GM23338 (cell line): Measurements from ENCODE around the gene CCDC102A. TPM values are rescaled to one million over a fixed set of nuclear protein-coding genes. Genes with fewer than 3 reads are reported as not detected.

ENCODE experiments used
- ATAC-seq: fragments of 200-7000 bp; cut with Tn5 transposase; 3 replicates; pipeline ENCODE4 v1.9.1; 2020
- DNase-seq: peaks from one replicate; pipeline ENCODE4 v3.0.0-alpha.2; 2015; ENCODE audit warnings: low spot score
- H2AFZ ChIP-seq: fragments of 200-600 bp; sonication (generic); 2 replicates; pipeline ENCODE4 v1.8.0; 2016; ENCODE audit warnings: antibody characterized with exemption, mild to moderate bottlenecking, moderate library complexity
- H3F3A ChIP-seq: fragments of 200-600 bp; sonication (generic); replicated peaks from 2 replicates; pipeline ENCODE4 v1.8.0; 2017; ENCODE audit warnings: antibody characterized with exemption, mixed run types, low read depth
- H3K27ac ChIP-seq: fragments of 200-600 bp; sonication (generic); 2 replicates; pipeline ENCODE4 v1.6.1; 2016; ENCODE audit warnings: low read depth
- H3K27me3 ChIP-seq: fragments of 200-600 bp; sonication (generic); 2 replicates; pipeline ENCODE4 v1.8.0; 2016; ENCODE audit warnings: mild to moderate bottlenecking, mixed run types, moderate library complexity; ENCODE audit not compliant: insufficient read depth
- H3K36me3 ChIP-seq: fragments of 200-600 bp; sonication (generic); 2 replicates; pipeline ENCODE4 v1.8.0; 2016; ENCODE audit warnings: mild to moderate bottlenecking; ENCODE audit not compliant: insufficient read depth
- H3K4me1 ChIP-seq: fragments of 200-600 bp; sonication (generic); 2 replicates; pipeline ENCODE4 v1.8.0; 2016; ENCODE audit warnings: mild to moderate bottlenecking, moderate library complexity; ENCODE audit not compliant: insufficient read depth
- H3K4me2 ChIP-seq: fragments of 200-600 bp; sonication (generic); 2 replicates; pipeline ENCODE4 v1.7.1; 2017; ENCODE audit warnings: mixed run types
- H3K4me3 ChIP-seq: fragments of 200-600 bp; sonication (generic); 2 replicates; pipeline ENCODE4 v1.6.1; 2016; ENCODE audit warnings: mixed run types
- H3K79me2 ChIP-seq: fragments of 200-600 bp; sonication (generic); replicated peaks from 2 replicates; pipeline ENCODE4 v1.8.0; 2017; ENCODE audit warnings: mild to moderate bottlenecking; ENCODE audit not compliant: insufficient read depth
- H3K9me2 ChIP-seq: fragments of 200-600 bp; sonication (generic); 2 replicates; pipeline ENCODE4 v1.8.0; 2017; ENCODE audit not compliant: insufficient read depth
- H4K20me1 ChIP-seq: fragments of 200-600 bp; sonication (generic); replicated peaks from 2 replicates; pipeline ENCODE4 v1.8.0; 2017; ENCODE audit warnings: mild to moderate bottlenecking; ENCODE audit not compliant: insufficient read depth
- H3K27ac Mint-ChIP-seq: 2 replicates; pipeline ENCODE4 v1.8.0; 2020; ENCODE audit warnings: inconsistent platforms, mild to moderate bottlenecking, moderate library complexity, mixed read lengths
- H3K27me3 Mint-ChIP-seq: 3 replicates; pipeline ENCODE4 v1.8.0; 2022; ENCODE audit warnings: low read depth, mild to moderate bottlenecking, moderate library complexity, mixed read lengths, inconsistent platforms; ENCODE audit not compliant: insufficient read depth, poor library complexity
- H3K36me3 Mint-ChIP-seq: 3 replicates; pipeline ENCODE4 v1.8.0; 2021; ENCODE audit warnings: low read depth, mild to moderate bottlenecking, inconsistent platforms, moderate library complexity, mixed read lengths
- H3K4me1 Mint-ChIP-seq: 3 replicates; pipeline ENCODE4 v1.8.0; 2020; ENCODE audit warnings: mild to moderate bottlenecking, inconsistent platforms, mixed read lengths
- H3K4me3 Mint-ChIP-seq: 3 replicates; pipeline ENCODE4 v1.8.0; 2021; ENCODE audit warnings: moderate library complexity, mild to moderate bottlenecking, inconsistent platforms, mixed read lengths
- H3K9me3 Mint-ChIP-seq: 3 replicates; pipeline ENCODE4 v1.8.0; 2020; ENCODE audit warnings: moderate library complexity, mild to moderate bottlenecking, inconsistent platforms, mixed read lengths
- CREB1 ChIP-seq: fragments of 250-450 bp; sonication (Bioruptor Pico); IDR thresholded peaks from 2 replicates; pipeline ENCODE4 v1.5.0; 2020; ENCODE audit warnings: low read depth, mild to moderate bottlenecking, moderate library complexity
- EZH2phosphoT487 ChIP-seq: fragments of 200-600 bp; sonication (generic); IDR thresholded peaks from one replicate; pipeline ENCODE4 v1.8.1; 2018; ENCODE audit warnings: antibody characterized with exemption; ENCODE audit not compliant: unreplicated experiment
- NANOG ChIP-seq: IDR thresholded peaks from 2 replicates; pipeline ENCODE4 v1.6.1; 2016; ENCODE audit warnings: antibody characterized with exemption, borderline replicate concordance
- POLR2AphosphoS5 ChIP-seq: IDR thresholded peaks from 2 replicates; pipeline ENCODE4 v1.6.1; 2016; ENCODE audit warnings: antibody characterized with exemption, low read depth
- STAT1 ChIP-seq: IDR thresholded peaks from one replicate; pipeline ENCODE4 v1.6.1; 2016; ENCODE audit warnings: antibody characterized with exemption; ENCODE audit not compliant: unreplicated experiment
- ZNF114 ChIP-seq: fragments of 250-450 bp; sonication (Bioruptor Pico); IDR thresholded peaks from 2 replicates; pipeline ENCODE4 v1.5.0; 2020; ENCODE audit warnings: mild to moderate bottlenecking, moderate library complexity
- ZNF331 ChIP-seq: fragments of 250-450 bp; sonication (Bioruptor Pico); IDR thresholded peaks from 2 replicates; pipeline ENCODE4 v1.5.0; 2020; ENCODE audit warnings: low read depth, mild to moderate bottlenecking, moderate library complexity
- polyA plus RNA-seq: library from polyadenylated mRNA; unstranded; fragments of >200 nt; fragmentation: Nextera tagmentation; extraction: Ambion mirVana; gene quantifications from 2 replicates; pipeline ENCODE4 v1.2.1, GENCODE V29; 2016
- total RNA-seq: library from RNA; depleted of rRNA; stranded (reverse); fragments of >200 nt; shearing (Covaris generic); gene quantifications from 2 replicates; pipeline ENCODE4 v1.2.3, GENCODE V29; 2014
- TF ChIP-seq, protein P1 (sequence below): IDR thresholded peaks from 2 replicates; pipeline ENCODE4 v1.6.1; 2016; ENCODE audit warnings: antibody characterized with exemption
- TF ChIP-seq, protein P2 (sequence below): fragments of 250-450 bp; sonication (Bioruptor Pico); IDR thresholded peaks from 2 replicates; pipeline ENCODE4 v1.5.0; 2020; ENCODE audit warnings: mild to moderate bottlenecking, moderate library complexity

Gene CCDC102A
- total and polyA plus RNA-seq, 2 experiments from 2014 or later = 2.0 to 5.2 TPM

DNA sequence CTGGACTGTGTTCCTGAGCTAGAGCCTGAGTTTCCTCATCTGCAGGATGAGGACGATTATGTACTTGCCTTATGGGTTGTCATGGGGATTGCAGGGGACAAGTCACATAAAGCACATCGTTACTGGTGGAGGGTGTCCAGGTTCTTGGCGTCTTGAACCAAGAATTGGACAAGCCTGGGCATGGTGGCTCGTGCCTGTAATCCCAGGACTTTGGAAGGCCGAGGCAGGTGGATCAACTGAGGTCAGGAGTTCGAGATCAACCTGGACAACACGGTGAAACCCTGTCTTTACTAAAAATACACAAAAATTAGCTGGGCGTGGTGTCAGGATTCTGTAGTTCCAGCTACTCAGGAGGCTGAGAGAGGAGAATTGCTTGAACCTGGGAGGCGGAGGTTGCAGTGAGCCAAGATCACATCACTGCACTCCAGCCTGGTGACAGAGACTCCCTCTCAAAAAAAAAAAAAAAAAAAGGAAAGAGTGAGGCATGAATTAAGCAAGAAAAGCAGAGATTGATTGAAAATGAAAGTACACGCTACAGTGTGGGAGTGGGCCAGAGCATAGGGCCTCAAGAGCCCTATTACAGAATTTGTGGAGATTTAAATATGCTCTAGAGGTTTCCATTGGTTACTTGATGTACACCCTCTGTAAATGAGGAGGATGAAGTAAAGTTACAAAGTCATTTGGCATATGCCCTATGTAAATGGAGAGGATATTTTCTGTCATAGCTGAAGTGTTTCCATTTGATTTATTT is 36.8 kb upstream of the CCDC102A start:
- no peak for ATAC-seq
- Histone ChIP-seq H2AFZ (no peak overlapping the region), H3K4me2 (no peak overlapping the region), H3K4me3 (no peak overlapping the region), H3K4me1 (no peaks in the 10 kb centered on the region), H3F3A (no peaks in the 10 kb centered on the region), H3K27me3 (no peaks in the 10 kb centered on the region), H3K27ac (no peak overlapping the region), H4K20me1 (no peaks in the 10 kb centered on the region), H3K79me2 (no peaks in the 10 kb centered on the region), H3K36me3 (no peaks in the 10 kb centered on the region), H3K9me2 (no peaks in the 10 kb centered on the region)
- DNase-seq = no peak
- Mint-ChIP-seq H3K4me3 (no peak overlapping the region), H3K27me3 (peaks cover 22% of the 10 kb centered on the region), H3K36me3 (peaks cover 27% of the 10 kb centered on the region), H3K9me3 (peaks cover 15% of the 10 kb centered on the region), H3K27ac (no peak overlapping the region), H3K4me1 (no peaks in the 10 kb centered on the region; the same call in 2 of the 3 replicates)
- TF ChIP-seq CREB1 (CRISPR knock-in tag) (no peak), ZNF114 (no peak), STAT1 (no peak)
- TF ChIP-seq, protein P1, sequence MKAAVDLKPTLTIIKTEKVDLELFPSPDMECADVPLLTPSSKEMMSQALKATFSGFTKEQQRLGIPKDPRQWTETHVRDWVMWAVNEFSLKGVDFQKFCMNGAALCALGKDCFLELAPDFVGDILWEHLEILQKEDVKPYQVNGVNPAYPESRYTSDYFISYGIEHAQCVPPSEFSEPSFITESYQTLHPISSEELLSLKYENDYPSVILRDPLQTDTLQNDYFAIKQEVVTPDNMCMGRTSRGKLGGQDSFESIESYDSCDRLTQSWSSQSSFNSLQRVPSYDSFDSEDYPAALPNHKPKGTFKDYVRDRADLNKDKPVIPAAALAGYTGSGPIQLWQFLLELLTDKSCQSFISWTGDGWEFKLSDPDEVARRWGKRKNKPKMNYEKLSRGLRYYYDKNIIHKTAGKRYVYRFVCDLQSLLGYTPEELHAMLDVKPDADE = no peak

DNA sequence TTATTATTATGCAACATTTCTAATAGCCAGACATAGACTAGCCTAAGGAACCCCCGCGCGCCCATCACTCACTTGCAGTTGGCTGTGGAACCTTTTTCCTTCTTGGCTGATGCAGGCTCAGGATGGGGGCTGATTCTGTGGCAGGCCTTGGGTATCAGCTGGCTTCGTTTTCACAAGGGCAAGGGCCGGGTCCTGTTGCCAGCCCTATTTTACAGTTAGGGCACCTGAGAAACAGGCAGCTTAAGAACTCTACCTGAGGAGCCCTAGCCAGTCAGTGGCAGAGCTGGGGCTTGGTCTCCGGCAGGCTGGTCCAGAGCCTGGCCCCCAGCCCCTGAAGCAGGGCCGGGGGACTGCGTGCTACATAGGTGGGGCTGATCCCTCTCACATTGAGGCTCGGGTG is 34.7 kb upstream of the CCDC102A start:
- DNase-seq (no peak), ATAC-seq (no peak)
- no peaks in the 10 kb centered on the region for H3F3A ChIP-seq
- Mint-ChIP-seq H3K36me3 (peaks cover 38% of the 10 kb centered on the region), H3K4me1 (no peaks in the 10 kb centered on the region; the same call in 2 of the 3 replicates), H3K27me3 (peaks cover 21% of the 10 kb centered on the region), H3K27ac (no peak overlapping the region), H3K4me3 (no peak overlapping the region), H3K9me3 (peaks cover 19% of the 10 kb centered on the region)
- no peak overlapping the region for H3K27ac ChIP-seq
- TF ChIP-seq ZNF331 (no peak), EZH2phosphoT487 (no peak)
- no peaks in the 10 kb centered on the region for H3K4me1 ChIP-seq
- H4K20me1 ChIP-seq = no peaks in the 10 kb centered on the region
- no peaks in the 10 kb centered on the region for H3K27me3 ChIP-seq
- no peak overlapping the region for H3K4me3 ChIP-seq
- H3K36me3 ChIP-seq = no peaks in the 10 kb centered on the region
- no peak overlapping the region for H2AFZ ChIP-seq
- no peak overlapping the region for H3K4me2 ChIP-seq
- no peaks in the 10 kb centered on the region for H3K9me2 ChIP-seq
- no peaks in the 10 kb centered on the region for H3K79me2 ChIP-seq

DNA sequence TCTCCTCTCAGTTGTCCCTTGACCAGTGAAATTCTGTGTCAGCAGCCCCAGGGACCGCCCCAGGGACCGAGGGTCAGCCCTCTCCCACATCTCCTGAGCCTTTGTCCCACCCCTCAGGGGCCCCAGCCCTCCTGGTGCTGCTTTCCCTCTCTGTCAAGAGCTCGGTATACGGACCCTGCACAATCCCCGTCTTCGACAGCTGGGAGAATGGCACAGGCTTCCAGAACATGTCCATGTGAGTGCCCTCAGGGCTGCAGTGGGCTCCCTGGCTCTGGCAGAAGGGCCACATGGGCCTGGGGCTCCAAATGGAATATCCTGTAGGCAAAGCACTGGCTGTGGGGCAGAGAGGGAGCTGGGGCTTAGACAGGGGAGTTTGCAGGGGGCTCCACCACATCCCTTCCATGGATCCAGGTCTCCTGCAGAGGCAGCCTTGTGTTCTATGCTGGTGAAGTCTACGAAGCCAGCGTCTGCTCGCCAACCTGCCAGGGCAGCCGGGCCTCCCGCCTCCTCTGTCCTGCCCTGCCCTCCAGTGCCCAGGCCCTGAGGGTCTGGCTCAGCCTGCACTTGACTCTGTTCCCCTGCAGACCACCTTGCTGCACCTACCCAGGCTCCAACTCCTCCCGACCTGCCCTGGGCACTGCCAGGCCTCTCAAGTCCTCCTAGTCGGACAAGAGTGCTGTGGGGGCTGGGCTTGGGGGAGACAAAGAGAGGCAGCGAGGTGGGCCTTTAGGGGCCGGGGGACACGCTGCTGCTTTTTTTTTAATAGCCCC is 34.1 kb upstream of the CCDC102A start:
- Histone ChIP-seq H3K79me2 (no peaks in the 10 kb centered on the region), H3K4me2 (no peak overlapping the region), H3K36me3 (no peaks in the 10 kb centered on the region), H3K9me2 (no peaks in the 10 kb centered on the region), H2AFZ (no peak overlapping the region), H3K27ac (no peak overlapping the region), H3K4me3 (no peak overlapping the region), H3K27me3 (no peaks in the 10 kb centered on the region), H3F3A (no peaks in the 10 kb centered on the region), H3K4me1 (no peaks in the 10 kb centered on the region), H4K20me1 (no peaks in the 10 kb centered on the region)
- Mint-ChIP-seq H3K9me3 (peaks cover 19% of the 10 kb centered on the region), H3K4me3 (no peak overlapping the region), H3K27me3 (peaks cover 20% of the 10 kb centered on the region), H3K27ac (no peak overlapping the region), H3K4me1 (no peaks in the 10 kb centered on the region; the same call in 2 of the 3 replicates), H3K36me3 (peaks cover 38% of the 10 kb centered on the region)
- ATAC-seq (no peak), DNase-seq (no peak)
- TF ChIP-seq, protein P2, sequence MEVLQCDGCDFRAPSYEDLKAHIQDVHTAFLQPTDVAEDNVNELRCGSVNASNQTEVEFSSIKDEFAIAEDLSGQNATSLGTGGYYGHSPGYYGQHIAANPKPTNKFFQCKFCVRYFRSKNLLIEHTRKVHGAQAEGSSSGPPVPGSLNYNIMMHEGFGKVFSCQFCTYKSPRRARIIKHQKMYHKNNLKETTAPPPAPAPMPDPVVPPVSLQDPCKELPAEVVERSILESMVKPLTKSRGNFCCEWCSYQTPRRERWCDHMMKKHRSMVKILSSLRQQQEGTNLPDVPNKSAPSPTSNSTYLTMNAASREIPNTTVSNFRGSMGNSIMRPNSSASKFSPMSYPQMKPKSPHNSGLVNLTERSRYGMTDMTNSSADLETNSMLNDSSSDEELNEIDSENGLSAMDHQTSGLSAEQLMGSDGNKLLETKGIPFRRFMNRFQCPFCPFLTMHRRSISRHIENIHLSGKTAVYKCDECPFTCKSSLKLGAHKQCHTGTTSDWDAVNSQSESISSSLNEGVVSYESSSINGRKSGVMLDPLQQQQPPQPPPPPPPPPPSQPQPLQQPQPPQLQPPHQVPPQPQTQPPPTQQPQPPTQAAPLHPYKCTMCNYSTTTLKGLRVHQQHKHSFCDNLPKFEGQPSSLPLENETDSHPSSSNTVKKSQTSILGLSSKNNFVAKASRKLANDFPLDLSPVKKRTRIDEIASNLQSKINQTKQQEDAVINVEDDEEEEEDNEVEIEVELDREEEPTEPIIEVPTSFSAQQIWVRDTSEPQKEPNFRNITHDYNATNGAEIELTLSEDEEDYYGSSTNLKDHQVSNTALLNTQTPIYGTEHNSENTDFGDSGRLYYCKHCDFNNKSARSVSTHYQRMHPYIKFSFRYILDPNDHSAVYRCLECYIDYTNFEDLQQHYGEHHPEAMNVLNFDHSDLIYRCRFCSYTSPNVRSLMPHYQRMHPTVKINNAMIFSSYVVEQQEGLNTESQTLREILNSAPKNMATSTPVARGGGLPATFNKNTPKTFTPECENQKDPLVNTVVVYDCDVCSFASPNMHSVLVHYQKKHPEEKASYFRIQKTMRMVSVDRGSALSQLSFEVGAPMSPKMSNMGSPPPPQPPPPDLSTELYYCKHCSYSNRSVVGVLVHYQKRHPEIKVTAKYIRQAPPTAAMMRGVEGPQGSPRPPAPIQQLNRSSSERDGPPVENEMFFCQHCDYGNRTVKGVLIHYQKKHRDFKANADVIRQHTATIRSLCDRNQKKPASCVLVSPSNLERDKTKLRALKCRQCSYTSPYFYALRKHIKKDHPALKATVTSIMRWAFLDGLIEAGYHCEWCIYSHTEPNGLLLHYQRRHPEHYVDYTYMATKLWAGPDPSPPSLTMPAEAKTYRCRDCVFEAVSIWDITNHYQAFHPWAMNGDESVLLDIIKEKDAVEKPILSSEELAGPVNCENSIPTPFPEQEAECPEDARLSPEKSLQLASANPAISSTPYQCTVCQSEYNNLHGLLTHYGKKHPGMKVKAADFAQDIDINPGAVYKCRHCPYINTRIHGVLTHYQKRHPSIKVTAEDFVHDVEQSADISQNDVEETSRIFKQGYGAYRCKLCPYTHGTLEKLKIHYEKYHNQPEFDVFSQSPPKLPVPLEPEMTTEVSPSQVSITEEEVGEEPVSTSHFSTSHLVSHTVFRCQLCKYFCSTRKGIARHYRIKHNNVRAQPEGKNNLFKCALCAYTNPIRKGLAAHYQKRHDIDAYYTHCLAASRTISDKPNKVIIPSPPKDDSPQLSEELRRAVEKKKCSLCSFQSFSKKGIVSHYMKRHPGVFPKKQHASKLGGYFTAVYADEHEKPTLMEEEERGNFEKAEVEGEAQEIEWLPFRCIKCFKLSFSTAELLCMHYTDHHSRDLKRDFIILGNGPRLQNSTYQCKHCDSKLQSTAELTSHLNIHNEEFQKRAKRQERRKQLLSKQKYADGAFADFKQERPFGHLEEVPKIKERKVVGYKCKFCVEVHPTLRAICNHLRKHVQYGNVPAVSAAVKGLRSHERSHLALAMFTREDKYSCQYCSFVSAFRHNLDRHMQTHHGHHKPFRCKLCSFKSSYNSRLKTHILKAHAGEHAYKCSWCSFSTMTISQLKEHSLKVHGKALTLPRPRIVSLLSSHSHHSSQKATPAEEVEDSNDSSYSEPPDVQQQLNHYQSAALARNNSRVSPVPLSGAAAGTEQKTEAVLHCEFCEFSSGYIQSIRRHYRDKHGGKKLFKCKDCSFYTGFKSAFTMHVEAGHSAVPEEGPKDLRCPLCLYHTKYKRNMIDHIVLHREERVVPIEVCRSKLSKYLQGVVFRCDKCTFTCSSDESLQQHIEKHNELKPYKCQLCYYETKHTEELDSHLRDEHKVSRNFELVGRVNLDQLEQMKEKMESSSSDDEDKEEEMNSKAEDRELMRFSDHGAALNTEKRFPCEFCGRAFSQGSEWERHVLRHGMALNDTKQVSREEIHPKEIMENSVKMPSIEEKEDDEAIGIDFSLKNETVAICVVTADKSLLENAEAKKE (CRISPR knock-in tag) = no peak
- TF ChIP-seq POLR2AphosphoS5 (no peak), NANOG (no peak), STAT1 (no peak)
